Measurements from ENCODE around the gene OPCML.

- TF ChIP-seq CTCF (IDR thresholded peaks at IDR 0.05) (no peak), EZH2 (IDR thresholded peaks at IDR 0.05; ENCODE audit: borderline replicate concordance, insufficient read depth, low read depth, low read length, poor library complexity, severe bottlenecking) (no peak)
Observed at GRCh38 chr11:132814410-132814809, 717.9 kb downstream of the OPCML start.
